HG02642 (cell line): ENCODE measurements around the gene ELOVL6.
"Not testable (repeated sequence)": the region's sequence is repeated elsewhere in the genome, so short reads cannot be mapped to it uniquely, and the experiment has no call there.

Experiments
- ATAC-seq: cut with Tn5 transposase; IDR thresholded peaks from one replicate; pipeline ENCODE4 v1.9.1; 2021; ENCODE audit warnings: mild to moderate bottlenecking; ENCODE audit not compliant: unreplicated experiment, poor library complexity

ELOVL6 gene

DNA sequence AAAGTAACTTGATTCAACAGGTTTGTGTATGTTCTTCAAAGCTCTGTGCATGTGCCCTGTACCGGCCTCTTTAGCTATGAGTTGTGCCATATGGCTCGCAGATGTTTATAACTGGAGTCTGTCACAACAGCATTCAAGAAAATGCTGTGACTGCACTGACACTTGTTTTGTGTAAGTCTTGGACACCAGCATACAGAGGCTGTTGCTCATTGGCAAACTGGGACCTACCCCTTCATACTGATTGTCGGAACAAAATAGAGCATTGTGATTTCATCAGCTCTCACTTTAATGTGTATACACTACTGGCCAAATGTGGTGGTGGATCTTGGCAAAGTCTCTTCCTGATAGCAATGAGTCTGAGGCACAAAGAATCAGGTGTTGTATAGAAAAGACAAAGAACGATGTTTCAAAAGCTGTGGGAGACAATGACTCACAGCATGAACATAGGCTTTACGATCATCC is 151.8 kb downstream of the ELOVL6 start:
- no peak for ATAC-seq

DNA sequence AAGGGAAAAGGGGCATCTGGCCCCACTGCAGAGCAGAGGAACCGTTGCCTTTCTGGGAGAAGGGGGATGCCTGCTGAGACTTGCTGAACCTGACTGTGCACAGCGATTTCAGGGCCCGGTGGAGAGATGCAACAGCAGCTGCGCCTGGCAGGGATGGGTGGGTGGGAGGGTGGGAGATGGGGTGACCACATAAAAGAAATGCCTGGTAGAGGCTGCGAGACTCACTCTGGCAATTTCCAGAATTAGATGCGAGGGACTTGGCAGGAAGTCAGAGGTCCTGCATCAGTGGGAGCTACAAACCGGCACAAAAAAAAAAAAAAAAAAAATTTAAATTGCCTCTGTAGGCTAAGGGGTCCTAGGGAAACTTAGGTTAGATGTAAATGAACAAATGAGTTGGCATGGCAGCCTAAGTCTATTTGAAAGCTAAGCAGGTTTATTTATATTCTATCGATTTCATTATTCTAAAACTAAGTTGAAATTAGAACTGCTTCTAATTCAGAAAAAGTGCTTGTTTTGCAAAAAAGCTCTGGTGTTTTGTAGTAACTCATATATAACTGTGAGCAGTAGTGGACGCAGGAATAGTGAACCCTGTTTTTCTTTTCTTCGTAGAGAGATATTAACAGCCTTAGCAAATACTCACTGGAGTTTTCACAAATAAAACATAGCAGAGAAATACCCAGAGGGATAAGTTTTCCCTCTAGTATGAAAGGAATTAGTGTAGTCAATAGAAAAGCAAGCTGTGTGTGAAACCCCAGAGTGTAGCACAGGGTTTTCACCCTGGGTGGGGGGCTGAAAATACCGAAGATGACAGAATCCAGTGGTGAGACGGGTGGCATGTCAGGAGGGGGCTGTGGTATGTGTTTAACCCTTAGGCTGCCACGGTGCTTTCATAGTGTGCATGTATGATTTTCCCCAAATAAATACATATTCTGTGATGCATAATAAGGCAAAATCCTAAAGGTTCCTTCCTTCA is 155.6 kb downstream of the ELOVL6 start:
- ATAC-seq, result no peak

DNA sequence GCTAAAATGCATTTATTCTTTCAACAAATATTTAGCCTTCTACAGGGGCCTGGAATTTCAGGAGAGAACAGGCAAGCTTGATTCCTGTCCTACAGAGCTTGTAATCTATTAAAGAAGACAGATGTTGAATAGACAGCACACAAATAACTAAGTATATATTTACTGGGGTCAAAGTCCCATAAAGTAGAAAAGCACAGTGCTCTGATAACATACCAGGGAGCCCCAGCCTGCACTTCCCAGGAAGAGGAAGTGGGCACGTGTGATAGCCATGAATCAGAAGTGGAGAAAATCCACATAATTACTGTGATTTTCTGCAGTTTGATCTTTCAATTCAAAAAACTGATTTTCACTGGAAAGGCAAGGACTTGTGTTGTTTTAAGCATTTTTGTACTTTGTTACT is 156.7 kb downstream of the ELOVL6 start:
- no peak for ATAC-seq

GRCh38 chr4:110039164-110039563 is 159.3 kb downstream of the ELOVL6 start:
- not testable (repeated sequence) for ATAC-seq

- peak; percentile 91 for ATAC-seq
Measured at GRCh38 chr4:110034026-110034393, 164.4 kb downstream of the ELOVL6 start.

GRCh38 chr4:110033355-110034025 is 164.9 kb downstream of the ELOVL6 start:
- no peak for ATAC-seq

DNA sequence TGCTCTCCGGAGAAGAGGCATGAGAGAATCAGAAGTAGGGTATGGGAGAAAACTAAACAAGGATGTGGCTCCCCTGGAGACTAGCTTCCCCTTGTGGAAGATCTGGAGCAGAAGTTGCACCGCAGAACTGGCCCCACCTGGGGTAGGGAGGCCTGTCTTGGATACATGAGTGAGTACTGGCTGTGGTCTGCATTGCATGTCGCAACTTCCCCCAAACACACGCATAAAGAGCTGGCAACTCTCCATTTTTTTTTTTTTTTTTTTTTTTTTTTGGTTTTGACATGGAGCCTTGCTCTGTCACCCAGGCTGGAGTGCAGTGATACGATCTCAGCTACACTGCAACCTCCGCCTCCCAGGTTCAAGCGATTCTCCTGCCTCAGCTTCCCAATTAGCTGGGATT is 165.8 kb downstream of the ELOVL6 start:
- ATAC-seq, result no peak

- ATAC-seq, result no peak
Measured at GRCh38 chr4:110025718-110026117, 172.7 kb downstream of the ELOVL6 start.

DNA sequence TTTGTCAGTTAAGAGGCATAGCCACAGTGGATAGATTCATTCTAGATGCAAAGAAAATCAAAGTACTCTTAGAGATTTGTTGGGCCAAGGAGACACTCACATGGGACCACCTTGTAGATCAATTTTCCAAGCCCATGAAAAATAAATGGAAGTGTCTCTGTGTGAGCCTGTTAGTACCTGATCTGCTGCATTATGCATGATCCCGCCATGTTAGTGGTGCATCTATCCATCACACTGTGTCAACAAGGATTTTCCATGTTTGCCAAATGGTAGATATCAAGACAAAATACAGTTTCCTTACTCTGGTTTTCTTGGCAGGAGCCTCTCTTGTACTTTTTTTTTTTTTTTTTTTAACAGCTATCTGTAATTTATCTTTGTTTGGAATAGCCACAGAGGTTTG is 173.4 kb downstream of the ELOVL6 start:
- no peak for ATAC-seq

DNA sequence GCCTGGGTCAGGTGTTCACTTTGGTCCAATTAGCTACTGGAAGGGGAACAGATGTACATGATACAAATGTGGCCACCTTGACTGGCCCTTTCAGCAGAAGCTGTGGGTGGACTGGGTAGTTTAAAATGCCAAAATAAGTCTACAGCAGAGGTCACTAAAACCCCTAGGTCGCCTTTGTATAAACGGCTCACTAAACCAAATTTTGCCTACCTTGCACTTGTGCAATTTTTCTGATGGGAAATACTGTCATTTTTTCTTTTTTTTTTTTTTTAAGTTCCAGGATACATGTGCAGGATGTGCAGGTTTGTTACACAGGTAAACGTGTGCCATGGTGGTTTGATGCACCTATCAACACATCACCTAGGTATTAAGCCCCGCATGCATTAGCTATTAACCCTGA is 176.0 kb downstream of the ELOVL6 start:
- no peak for ATAC-seq

- ATAC-seq, result no peak
Measured at GRCh38 chr4:110020646-110021443, 177.6 kb downstream of the ELOVL6 start.

DNA sequence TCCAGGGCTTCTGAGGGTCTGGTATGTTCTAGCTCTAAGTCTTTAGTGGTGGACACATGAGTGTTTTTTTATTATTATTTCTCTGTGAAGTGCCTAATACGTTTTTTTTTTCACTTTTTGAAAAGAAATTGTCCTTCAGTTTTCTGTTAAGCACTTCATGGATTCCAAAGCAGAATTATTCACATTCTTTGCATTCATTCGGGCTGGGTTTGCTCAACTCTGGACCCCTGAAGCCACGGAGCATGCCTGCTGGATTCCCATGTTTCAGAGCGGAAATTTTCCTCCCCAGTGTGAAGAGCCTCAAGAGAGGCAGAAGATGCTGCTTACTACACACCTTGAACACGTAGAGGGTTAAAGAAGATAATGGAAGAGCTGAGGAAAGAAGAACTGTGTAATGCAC is 178.3 kb downstream of the ELOVL6 start:
- no peak for ATAC-seq

- no peak for ATAC-seq
Measured at GRCh38 chr4:110019153-110019552, 179.3 kb downstream of the ELOVL6 start.

GRCh38 chr4:110014233-110014632 is 184.2 kb downstream of the ELOVL6 start:
- ATAC-seq, result no peak

- no peak for ATAC-seq
Measured at GRCh38 chr4:110012917-110013316, 185.5 kb downstream of the ELOVL6 start.

DNA sequence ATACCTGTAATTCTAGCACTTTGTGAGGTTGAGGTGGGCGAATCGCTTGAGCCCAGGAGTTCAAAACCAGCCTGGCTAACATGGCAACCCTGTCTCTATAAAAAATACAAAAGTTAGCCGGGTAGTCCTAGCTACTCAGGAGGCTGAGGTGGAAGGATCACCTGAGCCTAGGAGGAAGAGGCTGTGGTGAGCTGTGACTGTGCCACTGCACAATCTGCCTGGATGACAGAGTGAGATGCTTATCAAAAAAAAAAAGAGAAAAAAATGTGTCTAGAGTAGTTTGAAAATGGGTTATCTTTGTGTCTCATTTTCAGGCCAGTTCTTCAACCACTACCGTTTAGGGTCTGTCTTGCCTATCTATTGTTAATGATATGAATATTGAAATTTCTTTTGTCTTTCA is 187.6 kb downstream of the ELOVL6 start:
- ATAC-seq, result no peak

GRCh38 chr4:110009550-110009949 is 188.9 kb downstream of the ELOVL6 start:
- no peak for ATAC-seq

DNA sequence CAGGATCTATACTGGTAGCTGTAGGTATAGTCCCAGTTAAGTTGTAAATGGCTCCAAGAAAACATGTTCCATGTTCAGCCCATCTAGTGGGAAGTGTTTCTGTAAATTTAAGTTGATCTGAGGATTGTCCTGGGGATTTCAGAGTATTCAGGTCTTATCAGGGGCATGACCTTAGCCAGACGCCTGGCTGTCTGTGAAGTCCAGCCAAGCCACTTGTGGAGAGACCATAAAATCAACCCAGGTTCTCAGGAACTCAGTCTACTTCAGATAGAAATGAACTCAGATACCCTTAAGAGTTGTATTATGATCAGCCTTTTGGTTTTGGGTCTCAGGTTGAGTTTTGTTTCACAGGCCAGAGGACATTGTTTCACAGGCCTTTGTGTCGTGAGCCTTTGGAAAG is 189.9 kb downstream of the ELOVL6 start:
- no peak for ATAC-seq

DNA sequence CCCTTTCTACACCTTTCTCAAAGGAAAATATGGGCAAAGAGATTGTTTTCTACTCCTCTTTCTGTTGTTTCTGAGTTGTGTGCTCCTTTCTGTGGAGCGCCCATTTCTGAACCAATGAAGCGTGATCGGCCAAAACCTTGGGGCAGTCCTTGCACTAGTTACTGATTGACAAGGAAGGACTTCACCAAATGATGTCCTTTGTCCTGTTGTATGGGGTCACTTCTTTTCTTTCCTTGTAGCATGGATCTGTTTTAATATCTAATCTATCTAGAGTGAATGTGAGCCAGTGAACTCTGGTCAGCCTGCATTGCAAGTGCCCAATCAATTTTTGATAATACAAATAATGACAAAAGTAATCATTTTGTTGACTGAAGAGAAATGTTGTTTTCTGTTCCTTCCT is 191.2 kb downstream of the ELOVL6 start:
- no peak for ATAC-seq

- no peak for ATAC-seq
Measured at GRCh38 chr4:110005461-110006056, 192.9 kb downstream of the ELOVL6 start.
